HG03565 (cell line): ENCODE results near the gene TEX19.

Source experiments
- ATAC-seq: cut with Tn5 transposase; IDR thresholded peaks from one replicate; pipeline ENCODE4 v1.9.1; 2021; ENCODE audit warnings: mild to moderate bottlenecking, moderate library complexity; ENCODE audit not compliant: unreplicated experiment

The TEX19 gene, protein sequence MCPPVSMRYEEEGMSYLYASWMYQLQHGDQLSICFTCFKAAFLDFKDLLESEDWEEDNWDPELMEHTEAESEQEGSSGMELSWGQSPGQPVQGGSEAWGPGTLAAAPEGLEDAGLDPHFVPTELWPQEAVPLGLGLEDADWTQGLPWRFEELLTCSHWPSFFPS

DNA sequence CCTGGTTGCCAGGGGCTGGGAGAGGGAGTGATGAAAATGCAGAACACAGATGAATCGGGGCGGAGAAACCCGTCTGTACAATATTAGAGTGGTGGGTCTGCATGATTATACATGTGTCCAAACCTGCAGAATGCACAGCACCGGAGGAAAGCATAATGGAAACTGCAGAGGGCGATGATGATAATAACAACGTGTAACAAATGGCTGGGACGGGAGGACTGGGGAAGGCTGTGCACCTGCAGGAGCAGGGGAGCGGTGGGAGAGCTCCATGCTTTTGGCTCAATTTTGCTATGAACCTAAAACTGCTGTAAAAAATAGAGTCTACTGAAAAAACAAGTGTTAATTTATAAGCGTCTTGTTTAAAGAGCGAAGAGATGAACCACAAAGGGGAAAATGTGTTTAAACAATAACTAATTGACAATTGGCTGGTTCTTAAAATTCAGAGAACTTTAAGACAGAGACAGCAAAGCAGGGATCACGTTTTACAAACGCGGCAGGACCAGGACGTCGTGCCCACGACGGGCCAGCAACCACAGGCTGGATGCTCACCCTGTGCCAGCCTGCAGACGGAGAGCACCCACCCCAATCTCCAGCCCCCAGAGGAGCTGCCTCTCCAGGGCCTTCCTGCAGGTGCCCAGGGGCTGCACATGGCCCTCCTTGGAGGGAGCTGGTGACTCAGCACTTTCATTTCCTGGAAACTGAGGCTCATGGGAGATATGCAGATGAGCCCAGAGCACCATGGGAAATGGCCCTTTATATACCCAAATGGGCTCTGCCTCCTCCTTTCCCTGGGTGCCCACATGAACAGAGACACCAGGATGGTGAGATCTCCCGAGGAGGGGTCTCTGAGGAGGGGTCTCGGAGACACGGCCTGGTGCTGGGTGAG is at the start of gene TEX19:
TSS of gene TEX19 (plus strand) at position 783 of the 886 bp plus-strand sequence. CDS start 2,904 bp downstream, outside the sequence.
- no peak for ATAC-seq

DNA sequence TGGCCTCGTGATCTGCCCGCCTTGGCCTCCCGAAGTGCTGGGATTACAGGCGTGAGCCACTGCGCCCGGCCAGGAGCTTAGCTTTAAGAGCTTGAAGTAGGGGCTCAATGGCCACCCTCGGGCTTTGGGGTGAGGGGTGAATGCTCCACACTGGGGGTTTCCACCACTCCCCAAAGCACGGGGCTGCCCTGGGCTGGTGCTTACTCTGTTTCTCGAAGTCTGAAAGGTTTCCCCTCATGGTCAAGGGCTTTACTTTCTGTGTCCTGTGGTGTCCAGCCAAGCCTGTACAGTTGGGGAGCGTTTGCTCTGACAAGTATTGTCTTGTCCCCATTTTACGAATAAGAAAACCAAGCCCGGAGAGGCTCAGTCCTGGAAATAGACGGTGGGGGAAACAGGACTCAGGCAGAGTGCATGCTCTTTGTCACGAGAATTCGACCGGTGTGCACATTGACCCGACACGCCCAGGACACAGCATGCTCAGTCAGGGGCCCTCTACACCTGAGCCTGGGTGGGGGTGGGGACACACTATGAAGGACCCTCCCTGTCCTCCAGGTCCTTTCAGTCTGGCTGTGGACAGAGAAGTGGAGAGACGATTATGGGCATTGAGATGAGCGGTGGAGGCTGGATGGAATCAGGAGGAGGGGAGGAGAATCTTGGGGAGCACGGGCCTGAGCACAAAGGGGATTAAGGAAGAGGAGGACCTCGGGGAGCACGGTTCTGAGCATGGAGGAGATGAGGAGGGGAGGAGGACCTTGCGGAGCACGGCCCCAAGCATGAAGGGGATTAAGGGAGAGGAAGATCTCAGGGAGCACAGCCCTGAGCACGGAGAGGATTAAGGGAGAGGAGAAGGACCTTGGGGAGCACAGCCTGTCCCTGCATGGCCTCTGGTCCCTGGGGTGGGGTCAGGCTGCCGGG is 49.1 kb upstream of the TEX19 start:
- no peak for ATAC-seq

DNA sequence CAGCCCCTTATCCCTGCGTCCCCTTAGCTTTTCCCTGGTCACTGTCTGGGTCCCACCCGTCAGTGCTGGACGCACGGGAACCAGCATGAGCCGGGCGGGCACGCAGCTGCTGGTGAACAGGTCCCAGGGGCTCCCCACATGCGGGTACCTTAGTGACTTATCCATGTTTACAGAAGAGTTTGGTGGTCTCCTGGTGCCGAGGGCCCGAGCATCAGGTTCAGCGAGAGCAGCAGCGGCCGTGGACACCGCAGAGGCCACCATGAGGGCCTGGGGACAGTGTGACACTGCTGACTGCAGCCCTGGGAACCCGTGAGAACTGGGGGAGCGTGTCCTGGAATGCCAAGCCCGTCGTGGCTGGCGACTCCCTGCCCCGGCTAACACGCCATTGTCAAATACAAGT is 48.2 kb upstream of the TEX19 start:
- no peak for ATAC-seq

DNA sequence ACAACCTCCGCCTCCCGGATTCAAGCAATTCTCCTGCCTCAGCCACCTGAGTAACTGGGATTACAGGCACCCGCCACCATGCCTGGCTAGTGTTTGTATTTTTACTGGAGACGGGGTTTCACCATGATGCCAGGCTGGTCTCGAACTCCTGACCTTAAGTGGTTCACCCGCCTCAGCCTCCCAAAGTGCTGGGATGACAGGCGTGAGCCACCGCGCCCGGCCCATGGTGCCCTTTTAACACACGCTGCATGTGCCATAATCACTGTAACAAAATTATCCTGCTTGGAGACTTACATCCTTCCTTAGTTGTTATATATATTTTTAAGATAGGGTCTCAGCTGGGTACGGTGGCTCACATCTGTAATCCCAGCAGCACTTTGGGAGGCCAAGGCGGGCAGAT is 47.1 kb upstream of the TEX19 start:
- ATAC-seq = no peak

DNA sequence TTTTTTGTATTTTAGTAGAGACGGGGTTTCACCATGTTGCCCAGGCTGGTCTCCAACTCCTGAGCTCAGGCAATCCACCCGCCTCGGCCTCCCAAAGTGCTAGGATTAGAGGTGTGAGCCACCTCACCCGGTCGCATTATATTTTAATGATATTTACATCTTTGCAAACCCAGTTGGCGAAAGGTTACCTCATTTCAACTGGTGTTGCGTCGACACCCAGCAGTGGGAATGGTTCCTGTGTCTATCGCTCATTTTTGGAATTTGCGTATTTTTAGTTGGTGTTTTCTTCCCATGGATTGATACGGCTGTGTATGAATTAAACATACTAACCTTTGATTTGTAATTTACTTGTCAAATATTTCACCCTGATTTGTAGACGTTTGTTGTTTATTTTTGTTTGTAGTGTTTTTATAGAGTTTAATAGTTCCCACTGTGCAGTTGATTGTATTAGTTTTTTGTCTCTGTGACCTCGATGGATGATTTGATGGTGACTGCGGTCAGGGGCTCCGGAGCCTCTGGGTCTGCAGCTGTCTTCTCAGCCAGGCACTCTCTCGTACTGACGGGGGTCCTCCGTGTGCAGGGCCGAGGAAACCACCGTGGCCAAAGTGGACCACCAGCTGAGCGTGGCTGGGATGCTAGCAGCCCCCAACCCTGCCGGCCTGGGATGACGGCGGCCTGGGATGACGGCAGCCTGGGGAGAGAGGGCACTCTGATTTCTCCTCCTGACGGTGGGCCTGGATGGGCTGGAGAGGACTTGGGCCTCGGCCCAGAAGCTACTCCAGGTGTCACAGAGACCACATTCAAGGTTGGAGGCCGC is 45.6 kb upstream of the TEX19 start:
- no peak for ATAC-seq

DNA sequence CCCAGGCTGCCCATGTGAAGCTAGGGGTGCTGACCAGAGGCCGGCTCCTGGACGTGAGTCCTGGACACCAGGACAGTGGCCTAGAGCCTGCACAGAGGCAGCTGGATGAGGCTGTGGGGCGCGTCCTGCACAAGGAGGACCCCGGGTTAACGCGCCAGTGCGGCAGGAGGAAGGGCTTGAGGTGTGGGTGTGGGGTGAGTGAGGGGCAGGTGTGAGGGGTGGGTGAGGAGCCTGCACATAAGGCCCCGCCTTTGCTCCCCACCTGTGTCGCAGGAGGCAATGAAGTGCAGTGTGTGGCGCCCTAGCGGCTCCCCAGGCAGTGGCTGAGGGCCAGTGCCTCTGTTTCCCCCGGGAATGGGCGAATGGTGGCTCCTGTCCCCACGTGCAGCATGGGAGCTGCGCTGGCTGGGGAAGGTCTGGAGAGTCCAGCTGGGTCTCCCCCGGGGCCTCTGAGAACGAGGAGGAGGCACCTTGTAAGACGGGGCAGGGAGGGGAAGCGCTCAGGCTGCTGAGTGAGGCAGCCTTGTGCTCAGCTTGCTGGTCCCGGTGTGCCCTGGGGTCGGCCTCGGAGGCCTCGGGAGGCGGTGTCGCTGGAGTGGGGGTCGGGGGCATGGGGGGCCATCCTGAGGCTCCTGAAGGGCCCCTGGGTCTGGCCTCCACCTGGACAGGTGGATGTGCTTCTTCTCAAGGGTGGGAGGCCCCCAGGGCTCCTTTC is 44.9 kb upstream of the TEX19 start:
- ATAC-seq = no peak

DNA sequence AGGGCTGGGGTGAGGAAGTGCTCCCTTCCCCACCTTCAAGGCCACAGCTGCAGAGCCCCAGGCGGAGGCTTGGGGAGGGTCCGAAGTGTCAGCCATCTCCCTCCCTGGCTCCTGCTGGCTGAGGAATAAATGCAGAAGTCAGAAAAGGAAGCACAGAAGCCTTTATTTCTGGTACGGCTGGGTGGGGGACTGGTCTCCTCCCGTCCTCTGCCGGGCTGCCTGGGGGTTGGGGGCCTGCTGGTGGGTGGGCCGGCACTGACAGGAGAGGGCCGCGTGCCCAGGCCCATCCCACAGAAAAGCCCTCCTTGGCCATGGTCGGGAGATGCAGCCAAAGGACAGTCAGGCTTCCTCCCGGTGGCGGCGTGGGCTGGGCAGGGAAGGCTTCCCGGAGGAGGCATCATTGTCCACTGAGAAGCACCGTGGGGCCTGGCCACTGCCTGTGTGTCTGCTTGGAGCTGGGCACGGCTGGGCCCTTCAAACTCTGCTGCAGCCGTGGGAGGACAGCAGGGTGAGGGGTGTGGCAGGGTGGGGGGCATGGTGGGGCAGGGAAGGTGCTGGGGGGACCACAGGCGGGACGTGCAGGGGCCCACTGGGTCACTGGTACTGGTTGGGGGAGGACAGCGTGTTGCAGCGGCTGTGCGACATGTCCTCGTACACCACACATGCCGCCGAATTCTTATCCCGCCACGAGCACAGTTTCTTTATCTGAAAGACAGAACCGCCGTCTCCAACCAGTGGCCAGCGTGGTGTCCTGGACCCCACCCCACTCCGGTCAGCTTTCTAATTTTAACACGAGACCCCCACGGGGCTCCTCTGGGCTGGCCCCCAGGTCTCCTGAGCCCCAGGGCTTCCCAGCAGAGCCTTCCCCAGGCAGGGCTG is 44.1 kb upstream of the TEX19 start:
- ATAC-seq = no peak

DNA sequence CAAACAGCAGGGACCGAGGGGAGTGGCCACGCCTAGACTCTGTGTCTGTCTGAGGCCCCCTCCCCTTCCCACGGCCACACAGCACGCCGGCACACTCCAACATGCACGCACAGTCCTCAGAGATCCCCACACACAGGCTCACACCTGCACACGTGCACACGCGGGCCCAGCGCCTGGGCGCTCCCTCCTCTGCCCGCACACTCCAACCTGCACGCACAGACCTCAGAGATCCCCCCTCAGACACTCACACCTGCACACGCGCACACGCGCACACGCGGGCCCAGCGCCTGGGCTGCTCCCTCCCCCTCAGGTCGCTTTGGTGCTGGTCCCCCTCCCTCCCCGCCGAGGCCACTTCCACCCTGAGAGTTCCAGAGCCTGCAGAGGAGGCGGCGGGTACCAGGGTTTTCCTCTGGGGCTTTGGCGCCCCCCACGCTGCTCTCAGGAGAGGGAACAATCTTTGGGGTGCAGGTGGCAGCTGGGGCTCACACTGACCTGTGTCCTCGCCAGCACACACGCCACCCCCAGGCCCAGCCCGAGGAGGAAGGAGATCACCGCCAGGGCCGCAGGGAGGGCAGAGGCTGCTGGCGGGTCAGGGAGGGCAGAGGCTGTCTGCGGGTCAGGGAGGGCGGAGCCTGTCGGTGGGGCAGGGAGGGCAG is 43.2 kb upstream of the TEX19 start:
- no peak for ATAC-seq

DNA sequence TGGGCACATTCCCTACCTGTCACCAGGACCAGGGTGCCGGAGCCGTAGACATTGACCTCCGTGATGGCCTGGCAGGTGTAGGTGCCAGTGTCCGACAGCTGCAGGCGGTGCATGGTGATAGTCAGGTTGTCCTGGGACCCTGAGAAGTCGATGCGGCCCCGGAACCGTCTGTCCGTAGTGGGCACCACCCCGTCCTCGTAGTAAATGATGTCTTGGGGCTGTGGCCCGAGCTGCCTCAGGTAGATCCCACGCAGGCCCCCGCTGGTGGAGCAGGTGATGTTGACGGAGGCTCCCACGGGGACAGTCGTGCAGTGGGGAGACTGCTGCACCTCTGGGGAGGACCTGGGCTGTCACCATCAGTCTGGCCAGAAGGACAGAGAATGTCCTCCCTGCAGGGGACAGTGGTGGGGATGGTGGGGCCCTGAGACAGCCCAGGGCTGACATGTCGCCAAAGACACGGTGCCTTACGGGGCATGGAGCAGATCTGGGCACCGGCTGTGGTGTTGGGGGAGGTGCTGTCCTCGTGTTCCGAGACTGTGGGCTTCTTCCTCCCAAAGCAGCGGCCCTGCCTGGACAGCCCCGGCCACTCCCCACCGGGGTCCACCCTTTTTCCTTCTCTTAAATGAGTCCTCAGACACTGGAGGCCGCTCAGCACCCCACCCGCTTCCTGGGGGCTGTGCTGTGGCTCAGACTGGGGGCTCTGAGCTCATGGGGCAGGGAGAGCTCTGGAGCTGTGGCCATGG is 42.2 kb upstream of the TEX19 start:
- ATAC-seq = no peak

DNA sequence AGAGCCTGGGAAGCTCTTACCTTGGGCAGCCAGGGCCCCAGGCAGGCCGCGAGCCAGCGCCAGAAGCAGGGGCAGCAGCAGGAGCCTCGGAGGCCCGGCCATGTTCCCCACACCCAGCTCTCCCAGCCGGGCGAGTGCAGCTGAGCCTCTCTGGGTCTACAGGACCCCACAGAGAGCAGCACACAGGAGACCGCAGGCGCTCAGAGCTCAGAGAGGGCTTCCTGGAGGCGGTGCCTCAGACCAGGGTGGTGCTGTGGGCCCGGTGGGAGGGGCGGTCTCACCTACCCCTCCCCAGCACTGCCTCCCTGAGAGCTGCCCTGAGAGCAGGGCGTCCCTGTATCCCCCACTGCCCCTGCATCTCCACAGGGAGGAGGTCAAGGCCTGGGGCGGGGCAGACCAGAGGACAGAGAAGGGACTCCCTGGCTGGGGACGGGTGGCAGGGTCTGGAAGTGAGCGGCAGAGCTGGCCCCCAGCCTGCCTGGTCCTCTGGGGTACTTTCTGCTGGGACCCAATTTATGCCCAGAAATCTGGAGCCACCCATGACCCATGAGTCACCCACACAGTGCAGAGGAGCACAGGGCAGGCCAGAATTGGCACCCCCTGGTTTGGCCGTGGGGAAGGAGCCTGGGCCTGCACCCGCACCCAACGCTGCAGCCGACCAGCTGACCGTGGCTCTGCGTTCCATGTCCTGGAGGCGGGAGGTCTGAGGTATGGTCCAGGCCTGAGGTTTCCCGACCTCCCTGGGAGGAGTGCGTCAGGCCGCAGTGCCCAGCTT is 41.5 kb upstream of the TEX19 start, which contains the start of gene CD7:
TSS of gene CD7 (minus strand) at position 215 of the 775 bp plus-strand sequence. CDS start at position 102, 113 bp downstream.
- no peak for ATAC-seq

DNA sequence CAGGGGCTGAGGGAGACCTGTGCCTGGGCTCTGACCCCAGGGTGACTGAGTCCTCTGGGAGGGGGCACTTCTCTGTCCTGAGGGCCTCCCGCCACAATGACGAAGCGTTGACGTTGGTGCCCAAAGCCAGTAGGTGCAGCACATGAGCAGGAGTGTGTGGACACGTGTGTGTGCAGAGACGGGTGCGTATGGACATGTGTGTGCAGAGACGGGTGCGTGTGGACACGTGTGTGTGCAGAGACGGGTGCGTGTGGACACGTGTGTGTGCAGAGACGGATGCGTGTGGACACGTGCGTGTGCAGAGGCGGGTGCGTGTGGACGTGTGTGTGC is 40.9 kb upstream of the TEX19 start:
- no peak for ATAC-seq

DNA sequence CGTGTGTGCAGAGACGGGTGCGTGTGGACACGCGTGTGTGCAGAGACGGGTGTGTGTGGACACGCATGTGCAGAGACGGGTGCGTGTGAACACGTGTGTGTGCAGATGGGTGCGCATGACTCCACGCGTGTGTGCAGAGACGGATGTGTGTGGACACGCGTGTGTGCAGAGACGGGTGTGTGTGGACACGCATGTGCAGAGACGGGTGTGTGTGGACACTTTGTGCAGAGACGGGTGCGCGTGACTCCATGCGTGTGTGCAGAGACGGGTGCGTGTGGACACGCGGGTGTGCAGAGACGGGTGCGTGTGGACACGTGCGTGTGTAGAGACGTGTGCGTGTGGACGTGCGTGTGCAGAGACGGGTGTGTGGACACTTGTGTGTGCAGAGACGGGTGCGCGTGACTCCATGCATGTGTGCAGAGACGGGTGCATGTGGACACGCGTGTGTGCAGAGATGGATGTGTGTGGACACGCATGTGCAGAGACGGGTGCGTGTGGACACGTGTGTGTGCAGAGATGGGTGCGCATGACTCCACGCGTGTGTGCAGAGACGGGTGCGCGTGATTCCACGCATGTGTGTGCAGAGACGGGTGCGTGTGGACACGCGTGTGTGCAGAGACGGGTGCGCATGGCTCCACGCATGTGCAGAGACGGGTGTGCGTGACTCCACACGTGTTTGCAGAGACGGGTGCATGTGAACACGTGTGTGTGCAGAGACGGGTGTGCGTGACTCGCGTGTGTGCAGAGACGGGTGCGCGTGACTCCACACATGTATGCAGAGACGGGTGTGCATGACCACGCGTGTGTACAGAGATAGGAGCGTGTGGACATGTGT is 40.1 kb upstream of the TEX19 start:
- ATAC-seq = no peak

DNA sequence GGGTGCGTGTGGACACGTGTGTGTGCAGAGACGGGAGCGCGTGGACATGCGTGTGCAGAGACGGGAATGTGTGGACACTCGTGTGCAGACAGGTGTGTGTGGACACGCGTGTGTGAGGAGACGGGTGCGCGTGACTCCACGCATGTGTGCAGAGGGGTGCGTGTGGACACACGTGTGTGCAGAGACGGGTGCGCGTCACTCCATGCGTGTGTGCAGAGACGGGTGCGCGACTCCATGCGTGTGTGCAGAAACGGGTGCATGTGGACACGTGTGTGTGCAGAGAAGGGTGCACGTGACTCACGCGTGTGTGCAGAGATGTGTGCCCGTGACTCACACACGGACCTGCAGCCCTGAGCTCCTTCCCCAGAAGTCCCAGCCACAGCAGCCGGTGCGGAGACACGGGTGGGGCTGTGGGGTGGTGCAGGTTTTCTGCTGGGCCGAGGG is 39.4 kb upstream of the TEX19 start:
- no peak for ATAC-seq

DNA sequence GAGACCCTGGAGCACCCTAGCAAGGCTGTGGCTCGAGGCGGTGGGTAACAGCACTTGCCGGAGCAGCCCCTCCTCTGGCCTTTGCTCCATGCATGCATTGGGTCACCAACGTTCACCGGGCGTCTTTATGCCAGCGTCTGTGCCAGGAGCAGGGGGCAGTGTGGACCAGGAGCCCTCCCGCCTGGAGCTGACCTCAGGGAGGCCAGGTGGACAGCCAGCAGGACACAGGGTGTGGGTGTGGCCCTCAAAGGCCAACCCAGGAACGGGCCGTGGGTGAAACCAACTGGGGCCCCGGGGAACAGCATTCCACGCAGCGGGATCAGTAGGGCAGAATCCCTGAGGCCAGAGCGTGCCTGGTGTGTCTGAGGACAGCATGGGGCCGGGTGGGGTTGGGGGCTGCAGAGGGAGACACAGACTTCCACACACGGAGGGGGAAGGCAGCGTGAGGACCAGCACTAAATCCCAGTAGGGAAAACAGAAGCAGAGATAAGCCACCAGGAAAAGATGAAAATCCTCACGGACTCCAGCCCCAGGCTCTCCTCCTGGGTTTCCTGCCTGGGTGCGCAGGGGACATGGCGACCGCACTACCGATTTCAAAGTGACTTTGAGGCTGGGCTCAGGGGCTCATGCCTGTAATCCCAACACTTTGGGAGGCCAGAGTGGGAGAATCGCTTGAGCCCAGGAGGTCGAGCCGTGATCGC is 38.8 kb upstream of the TEX19 start:
- ATAC-seq = no peak
